ENCODE results near the gene SCAI. TPM values are rescaled to one million over a fixed set of nuclear protein-coding genes. Genes with fewer than 3 reads are reported as not detected.
"Not testable (repeated sequence)": the region's sequence is repeated elsewhere in the genome, so short reads cannot be mapped to it uniquely, and the experiment has no call there.

SCAI gene
- total RNA-seq, 1 experiment from 2014 or later: 14.2 TPM

- DNase-seq: no peak
- peaks cover 4% of the 10 kb centered on the region for H3K36me3 ChIP-seq
- H3K27me3 ChIP-seq: no peaks in the 10 kb centered on the region
- no peak overlapping the region for H3K4me3 ChIP-seq
- H3K27ac ChIP-seq: no peak overlapping the region
- H3K9me3 ChIP-seq (replicated peaks): no peaks in the 10 kb centered on the region
- no peaks in the 10 kb centered on the region for H3K4me1 ChIP-seq
Observed at GRCh38 chr9:124975131-124975530, 168.2 kb downstream of the SCAI start.

GRCh38 chr9:124973807-124974206, 169.5 kb downstream of the SCAI start:
- DNase-seq: no peak
- H3K36me3 ChIP-seq: peaks cover 8% of the 10 kb centered on the region
- no peaks in the 10 kb centered on the region for H3K27me3 ChIP-seq
- no peak overlapping the region for H3K4me3 ChIP-seq
- no peak overlapping the region for H3K27ac ChIP-seq
- no peaks in the 10 kb centered on the region for H3K4me1 ChIP-seq
- no peaks in the 10 kb centered on the region for H3K9me3 ChIP-seq (replicated peaks)

GRCh38 chr9:124972241-124972770, 171.0 kb downstream of the SCAI start:
- Histone ChIP-seq H3K27me3 (no peaks in the 10 kb centered on the region), H3K4me3 (no peak overlapping the region), H3K4me1 (no peaks in the 10 kb centered on the region), H3K9me3 (replicated peaks) (no peaks in the 10 kb centered on the region), H3K36me3 (peaks cover 8% of the 10 kb centered on the region), H3K27ac (no peak overlapping the region)
- no peak for DNase-seq

DNA sequence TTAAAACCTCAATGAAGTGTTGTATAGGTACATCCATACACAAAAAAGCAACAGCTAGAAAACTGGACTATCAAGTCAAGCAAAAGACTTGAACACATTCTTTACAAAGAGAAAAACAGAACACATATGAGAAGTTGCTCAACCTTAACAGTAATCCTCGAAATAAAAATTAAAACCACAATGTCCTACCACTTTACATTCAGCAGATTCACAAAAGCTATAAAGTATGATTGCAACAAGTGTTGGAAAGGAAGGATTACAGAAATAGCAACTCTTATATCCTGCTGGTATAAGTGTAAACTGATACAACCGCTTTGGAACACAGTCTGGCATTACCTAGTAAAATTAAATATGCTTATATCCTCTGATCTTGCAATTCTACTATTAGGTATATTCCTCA, 173.9 kb downstream of the SCAI start:
- Histone ChIP-seq H3K27ac (no peak overlapping the region), H3K36me3 (peaks cover 4% of the 10 kb centered on the region), H3K4me3 (no peak overlapping the region), H3K27me3 (no peaks in the 10 kb centered on the region), H3K4me1 (peaks cover 3% of the 10 kb centered on the region), H3K9me3 (replicated peaks) (no peaks in the 10 kb centered on the region)
- DNase-seq: no peak

DNA sequence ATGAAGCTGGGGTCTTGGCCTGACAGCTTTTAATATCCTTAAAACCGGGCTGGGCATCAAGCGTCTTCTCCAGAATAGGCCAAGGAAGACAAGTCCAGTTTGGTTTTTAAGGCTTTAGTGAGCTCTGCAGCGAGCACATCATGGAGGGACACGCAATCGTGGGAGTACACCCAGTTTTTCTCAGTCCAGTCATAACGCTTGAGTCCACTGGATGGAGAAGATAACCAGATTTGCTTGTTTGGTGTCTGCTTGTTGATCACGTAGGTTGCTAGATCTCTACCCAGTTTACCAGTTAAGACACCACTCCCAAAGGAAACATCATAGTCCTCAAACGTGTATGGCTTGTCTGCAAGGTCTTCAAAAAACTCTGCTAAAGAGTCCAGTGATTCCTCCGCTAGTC, 175.1 kb downstream of the SCAI start:
- peaks cover 8% of the 10 kb centered on the region for H3K4me1 ChIP-seq
- no peaks in the 10 kb centered on the region for H3K9me3 ChIP-seq (replicated peaks)
- DNase-seq: no peak
- H3K27ac ChIP-seq: no peak overlapping the region
- no peak overlapping the region for H3K4me3 ChIP-seq
- H3K27me3 ChIP-seq: no peaks in the 10 kb centered on the region
- peaks cover 4% of the 10 kb centered on the region for H3K36me3 ChIP-seq

GRCh38 chr9:124965775-124966568, 177.4 kb downstream of the SCAI start:
- not testable (repeated sequence) for H3K27ac ChIP-seq; H3K4me1 ChIP-seq; H3K4me3 ChIP-seq; H3K9me3 ChIP-seq (replicated peaks); H3K36me3 ChIP-seq; DNase-seq; H3K27me3 ChIP-seq

DNA sequence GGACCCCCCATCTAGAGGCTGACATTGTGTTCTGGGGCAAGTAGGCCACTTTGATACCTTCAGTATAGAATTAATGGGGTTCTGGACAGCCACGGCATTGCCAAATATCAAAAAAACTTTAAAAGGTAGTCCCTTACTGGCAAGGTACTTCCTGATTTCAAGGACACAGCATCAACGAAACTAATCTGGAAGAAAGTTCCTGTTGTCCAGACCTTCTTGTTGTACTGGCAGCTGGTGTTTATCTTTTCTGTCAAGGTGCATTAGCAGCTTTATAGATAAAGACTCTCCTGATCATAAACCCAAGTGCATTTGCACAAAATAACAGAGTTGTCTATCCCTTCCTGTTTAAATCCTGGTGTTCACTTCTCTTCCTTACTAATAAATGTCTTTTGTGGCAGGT, 178.7 kb downstream of the SCAI start:
- Histone ChIP-seq H3K27ac (peak overlapping the region; percentile 29), H3K36me3 (peaks cover 4% of the 10 kb centered on the region; the same call in 1 of the 2 replicates), H3K27me3 (no peaks in the 10 kb centered on the region), H3K4me3 (no peak overlapping the region), H3K4me1 (peaks cover 8% of the 10 kb centered on the region), H3K9me3 (replicated peaks) (no peaks in the 10 kb centered on the region)
- peak in 1 of 2 experiments; percentile 40 for DNase-seq

- no peak overlapping the region for H3K4me3 ChIP-seq
- H3K27me3 ChIP-seq: no peaks in the 10 kb centered on the region
- peak overlapping the region; percentile 29 for H3K27ac ChIP-seq
- peaks cover 8% of the 10 kb centered on the region for H3K4me1 ChIP-seq
- no peaks in the 10 kb centered on the region for H3K36me3 ChIP-seq
- no peaks in the 10 kb centered on the region for H3K9me3 ChIP-seq (replicated peaks)
- no peak for DNase-seq
Observed at GRCh38 chr9:124964056-124964455, 179.3 kb downstream of the SCAI start.

- no peak overlapping the region for H3K27ac ChIP-seq
- peaks cover 8% of the 10 kb centered on the region for H3K4me1 ChIP-seq
- H3K36me3 ChIP-seq: no peaks in the 10 kb centered on the region
- no peaks in the 10 kb centered on the region for H3K27me3 ChIP-seq
- DNase-seq: no peak
- H3K9me3 ChIP-seq (replicated peaks): no peaks in the 10 kb centered on the region
- no peak overlapping the region for H3K4me3 ChIP-seq
Observed at GRCh38 chr9:124960409-124960752, 182.9 kb downstream of the SCAI start.

- H3K4me3 ChIP-seq; H3K9me3 ChIP-seq (replicated peaks); H3K27ac ChIP-seq; H3K4me1 ChIP-seq; DNase-seq; H3K36me3 ChIP-seq; H3K27me3 ChIP-seq: not testable (repeated sequence)
Observed at GRCh38 chr9:124959671-124960408, 183.5 kb downstream of the SCAI start.

GRCh38 chr9:124954255-124954654, 189.1 kb downstream of the SCAI start:
- Histone ChIP-seq H3K27me3 (no peaks in the 10 kb centered on the region), H3K9me3 (replicated peaks) (no peaks in the 10 kb centered on the region), H3K4me1 (no peaks in the 10 kb centered on the region), H3K36me3 (no peaks in the 10 kb centered on the region), H3K27ac (no peak overlapping the region), H3K4me3 (no peak overlapping the region)
- DNase-seq: no peak

DNA sequence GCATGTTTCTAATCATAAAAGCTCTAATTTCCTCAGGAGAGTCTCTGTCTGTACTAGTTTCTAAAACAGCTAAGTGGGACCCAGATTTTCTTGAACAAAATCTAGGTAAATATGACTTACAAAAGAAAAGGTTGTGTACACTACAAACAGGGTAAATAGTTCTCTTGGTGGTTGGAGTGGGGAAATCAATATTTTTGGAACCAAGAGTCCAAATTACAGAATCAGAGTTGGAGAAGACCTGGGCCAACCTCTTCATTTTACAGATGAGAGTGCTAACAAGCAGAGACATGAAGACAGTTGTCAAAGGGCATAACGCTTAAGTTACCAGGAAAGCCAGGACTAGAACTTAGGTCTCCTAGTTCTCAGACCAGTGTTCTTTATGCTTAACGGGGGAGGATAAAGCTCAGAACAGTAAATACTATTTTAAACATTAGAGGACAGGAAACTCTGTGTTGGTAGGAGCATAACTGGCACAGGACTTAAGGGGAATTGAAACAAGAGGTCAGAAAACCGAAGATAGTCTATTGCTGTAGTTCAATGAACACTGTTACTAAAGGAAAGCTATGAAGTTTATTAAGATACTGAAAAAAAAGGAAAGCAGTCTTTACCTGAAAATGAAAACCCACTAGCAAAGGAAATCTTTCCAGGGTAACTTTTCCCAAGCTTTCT, 193.1 kb downstream of the SCAI start:
- Histone ChIP-seq H3K4me1 (no peaks in the 10 kb centered on the region), H3K9me3 (replicated peaks) (no peaks in the 10 kb centered on the region), H3K27me3 (no peaks in the 10 kb centered on the region), H3K27ac (no peak overlapping the region), H3K4me3 (no peak overlapping the region), H3K36me3 (no peaks in the 10 kb centered on the region)
- no peak for DNase-seq

DNA sequence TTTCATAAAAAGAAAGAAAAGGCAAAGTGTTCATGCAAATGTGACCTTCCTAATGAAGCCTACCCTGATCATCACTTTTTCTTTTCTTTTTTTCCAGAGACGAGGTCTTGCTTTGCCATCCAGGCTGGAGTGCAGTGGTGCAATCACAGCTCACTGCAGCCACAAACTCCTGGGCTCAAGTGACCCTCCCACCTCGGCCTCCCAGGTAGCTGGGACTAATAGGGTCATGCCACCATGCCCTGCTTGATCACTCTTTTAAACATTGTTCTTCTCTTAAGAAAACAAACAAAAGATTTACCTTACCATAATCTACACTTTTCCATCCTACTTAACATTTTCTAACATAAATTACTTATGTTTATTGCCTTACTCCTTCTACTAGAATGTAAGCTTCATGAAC, 193.9 kb downstream of the SCAI start:
- Histone ChIP-seq H3K27me3 (no peaks in the 10 kb centered on the region), H3K27ac (no peak overlapping the region), H3K36me3 (no peaks in the 10 kb centered on the region), H3K9me3 (replicated peaks) (no peaks in the 10 kb centered on the region), H3K4me1 (no peaks in the 10 kb centered on the region), H3K4me3 (no peak overlapping the region)
- no peak for DNase-seq

- Histone ChIP-seq H3K27me3 (no peaks in the 10 kb centered on the region), H3K9me3 (replicated peaks) (no peaks in the 10 kb centered on the region), H3K4me3 (no peak overlapping the region), H3K36me3 (no peaks in the 10 kb centered on the region), H3K4me1 (no peaks in the 10 kb centered on the region), H3K27ac (no peak overlapping the region)
- DNase-seq: no peak
Observed at GRCh38 chr9:124947727-124948391, 195.5 kb downstream of the SCAI start.

- no peaks in the 10 kb centered on the region for H3K36me3 ChIP-seq
- H3K4me3 ChIP-seq: no peak overlapping the region
- no peaks in the 10 kb centered on the region for H3K4me1 ChIP-seq
- no peak for DNase-seq
- no peaks in the 10 kb centered on the region for H3K27me3 ChIP-seq
- no peaks in the 10 kb centered on the region for H3K9me3 ChIP-seq (replicated peaks)
- no peak overlapping the region for H3K27ac ChIP-seq
Observed at GRCh38 chr9:124946167-124946566, 197.2 kb downstream of the SCAI start.

Data from SJCRH30 (cell line).